ENCODE results near the gene DUXB. TPM values are rescaled to one million over a fixed set of nuclear protein-coding genes. Genes with fewer than 3 reads are reported as not detected.

DUXB gene
- total RNA-seq, 4 donors from 2014 or later, result not detected

DNA sequence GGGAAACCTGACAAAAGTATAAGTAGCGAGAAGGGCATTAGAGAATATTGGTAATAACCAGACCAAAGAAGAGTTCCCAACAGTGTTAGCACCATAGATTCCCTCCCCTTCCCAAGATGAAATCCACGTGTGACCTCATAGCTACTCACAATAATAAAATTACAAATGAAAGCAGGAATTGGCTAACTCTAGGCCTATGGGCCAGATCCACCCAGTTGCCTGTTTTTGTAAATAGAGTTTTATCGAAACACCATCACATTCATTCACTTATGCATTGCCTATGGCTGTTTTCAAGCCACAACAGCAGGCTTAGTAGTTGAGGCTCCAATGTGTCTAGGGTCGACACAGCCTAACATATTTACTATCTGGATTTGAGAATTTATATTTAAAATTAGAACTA, 17.2 kb upstream of the DUXB start:
- no peak for DNase-seq (ENCODE audit: low spot score in 2 of 2)
- no peak for TF ChIP-seq POLR2AphosphoS5 (IDR thresholded peaks at IDR 0.05)
- Histone ChIP-seq H3K27ac (no peak overlapping the region), H3K27me3 (no peaks in the 10 kb centered on the region), H3K9me3 (peaks cover 5% of the 10 kb centered on the region), H3K4me3 (no peak overlapping the region), H3K4me1 (no peaks in the 10 kb centered on the region), H3K36me3 (no peaks in the 10 kb centered on the region)
- WGBS, result 92% methylated on average over 4 of the region's 4 CpGs

DNA sequence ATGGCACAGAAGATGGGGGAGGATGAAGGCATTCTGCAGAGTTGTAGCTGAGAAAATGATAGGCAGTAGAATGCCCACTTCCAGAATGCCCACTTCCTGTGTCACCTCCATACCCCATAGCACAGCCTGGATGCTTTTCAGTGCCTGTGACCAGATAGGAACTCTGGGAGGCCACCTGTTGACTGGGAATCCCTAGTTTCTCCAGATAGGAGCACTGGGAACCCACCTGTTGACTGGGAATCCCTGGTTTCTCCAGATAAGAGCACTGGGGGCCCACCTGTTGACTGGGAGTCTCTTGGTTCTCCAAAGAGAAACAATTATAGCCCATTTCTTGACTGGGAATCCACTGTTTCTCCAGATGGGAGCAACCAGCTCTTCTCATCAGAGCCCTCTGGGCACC, 13.4 kb upstream of the DUXB start:
- Histone ChIP-seq H3K27me3 (no peaks in the 10 kb centered on the region), H3K27ac (no peak overlapping the region), H3K9me3 (peaks cover 17% of the 10 kb centered on the region), H3K36me3 (no peaks in the 10 kb centered on the region), H3K4me1 (no peaks in the 10 kb centered on the region), H3K4me3 (no peak overlapping the region)
- no peak for DNase-seq (ENCODE audit: low spot score in 2 of 2)
- TF ChIP-seq POLR2AphosphoS5 (IDR thresholded peaks at IDR 0.05) (no peak), EP300 (IDR thresholded peaks at IDR 0.05) (no peak), POLR2A (IDR thresholded peaks at IDR 0.05) (no peak)
- TF ChIP-seq, protein P1, sequence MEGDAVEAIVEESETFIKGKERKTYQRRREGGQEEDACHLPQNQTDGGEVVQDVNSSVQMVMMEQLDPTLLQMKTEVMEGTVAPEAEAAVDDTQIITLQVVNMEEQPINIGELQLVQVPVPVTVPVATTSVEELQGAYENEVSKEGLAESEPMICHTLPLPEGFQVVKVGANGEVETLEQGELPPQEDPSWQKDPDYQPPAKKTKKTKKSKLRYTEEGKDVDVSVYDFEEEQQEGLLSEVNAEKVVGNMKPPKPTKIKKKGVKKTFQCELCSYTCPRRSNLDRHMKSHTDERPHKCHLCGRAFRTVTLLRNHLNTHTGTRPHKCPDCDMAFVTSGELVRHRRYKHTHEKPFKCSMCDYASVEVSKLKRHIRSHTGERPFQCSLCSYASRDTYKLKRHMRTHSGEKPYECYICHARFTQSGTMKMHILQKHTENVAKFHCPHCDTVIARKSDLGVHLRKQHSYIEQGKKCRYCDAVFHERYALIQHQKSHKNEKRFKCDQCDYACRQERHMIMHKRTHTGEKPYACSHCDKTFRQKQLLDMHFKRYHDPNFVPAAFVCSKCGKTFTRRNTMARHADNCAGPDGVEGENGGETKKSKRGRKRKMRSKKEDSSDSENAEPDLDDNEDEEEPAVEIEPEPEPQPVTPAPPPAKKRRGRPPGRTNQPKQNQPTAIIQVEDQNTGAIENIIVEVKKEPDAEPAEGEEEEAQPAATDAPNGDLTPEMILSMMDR (IDR thresholded peaks at IDR 0.05), result no peak

DNA sequence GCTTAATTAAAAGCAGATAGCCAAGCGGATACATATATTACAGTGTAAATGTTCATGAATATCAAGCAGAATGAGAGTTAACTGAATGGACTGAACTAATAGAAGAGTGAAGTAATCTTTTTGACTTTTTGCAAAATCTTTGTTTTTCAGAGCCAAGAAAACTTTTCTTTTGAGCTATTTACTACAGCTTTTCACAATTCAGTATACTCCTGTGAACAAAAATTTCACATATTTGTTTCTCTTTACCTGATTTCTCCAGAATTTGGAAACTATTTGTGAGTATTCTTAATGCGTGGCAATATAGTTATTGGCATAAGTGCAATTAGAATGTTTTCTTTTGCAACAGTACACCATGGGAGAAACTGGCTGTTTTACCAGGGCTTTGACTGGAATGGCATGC, 9.1 kb upstream of the DUXB start:
- Histone ChIP-seq H3K9me3 (peaks cover 19% of the 10 kb centered on the region), H3K27me3 (no peaks in the 10 kb centered on the region), H3K4me3 (no peak overlapping the region), H3K27ac (no peak overlapping the region), H3K36me3 (no peaks in the 10 kb centered on the region), H3K4me1 (no peaks in the 10 kb centered on the region)
- TF ChIP-seq POLR2AphosphoS5 (IDR thresholded peaks at IDR 0.05) (no peak), EP300 (IDR thresholded peaks at IDR 0.05) (no peak), POLR2A (IDR thresholded peaks at IDR 0.05) (no peak)
- TF ChIP-seq, protein P1 (IDR thresholded peaks at IDR 0.05), result no peak
- DNase-seq (ENCODE audit: low spot score in 2 of 2), result no peak
- 95% methylated on average over 2 of the region's 2 CpGs for WGBS

DNA sequence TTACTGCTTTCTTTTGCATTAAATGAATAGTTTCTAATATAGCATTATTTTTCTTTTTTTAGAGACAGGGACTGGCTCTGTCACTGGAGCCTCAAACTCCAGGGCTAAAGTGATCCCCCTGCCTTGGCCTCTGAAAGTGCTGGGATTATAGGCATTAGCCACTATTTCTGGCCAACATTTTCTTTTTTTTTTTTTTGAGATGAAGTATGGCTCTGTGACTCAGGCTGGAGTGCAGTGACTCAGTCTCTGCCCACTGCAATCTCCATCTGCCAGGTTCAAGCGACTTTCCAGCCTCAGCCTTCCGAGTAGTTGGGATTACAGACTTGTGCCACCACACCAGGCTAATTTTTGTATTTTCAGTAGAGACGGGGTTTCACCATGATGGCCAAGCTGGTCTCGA, 2.0 kb upstream of the DUXB start:
- no peak for DNase-seq (ENCODE audit: low spot score in 2 of 2)
- no peak overlapping the region for H3K27ac ChIP-seq
- no peak overlapping the region for H3K4me3 ChIP-seq
- no peaks in the 10 kb centered on the region for H3K4me1 ChIP-seq
- 91% methylated on average over 4 of the region's 4 CpGs for WGBS
- TF ChIP-seq POLR2A (IDR thresholded peaks at IDR 0.05) (no peak), EP300 (IDR thresholded peaks at IDR 0.05) (no peak), POLR2AphosphoS5 (IDR thresholded peaks at IDR 0.05) (no peak)
- TF ChIP-seq, protein P1 (IDR thresholded peaks at IDR 0.05), result no peak
- H3K27me3 ChIP-seq, result no peaks in the 10 kb centered on the region
- no peaks in the 10 kb centered on the region for H3K9me3 ChIP-seq
- H3K36me3 ChIP-seq, result no peaks in the 10 kb centered on the region

DNA sequence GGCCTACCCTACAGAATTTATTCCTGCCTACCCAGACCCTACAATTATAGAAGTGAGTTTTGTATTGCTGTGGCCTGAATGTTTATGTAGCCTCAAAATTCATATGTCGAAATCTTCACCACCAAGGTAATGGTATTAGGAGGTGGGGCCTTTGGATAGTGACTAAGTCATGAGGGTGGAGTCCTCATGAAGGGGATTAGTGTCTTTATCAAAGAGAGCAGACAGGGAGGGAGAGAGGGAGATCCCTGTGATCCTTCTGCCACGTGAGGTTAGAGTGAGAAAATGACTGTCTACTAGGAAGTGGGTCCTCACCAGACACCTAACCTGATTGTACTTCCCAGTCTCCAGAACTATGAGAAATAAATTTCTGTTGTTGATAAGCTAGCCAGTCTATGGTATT, 981 bp upstream of the DUXB start:
- DNase-seq (ENCODE audit: low spot score in 2 of 2), result no peak
- no peaks in the 10 kb centered on the region for H3K36me3 ChIP-seq
- no peaks in the 10 kb centered on the region for H3K9me3 ChIP-seq
- no peaks in the 10 kb centered on the region for H3K27me3 ChIP-seq
- TF ChIP-seq POLR2A (IDR thresholded peaks at IDR 0.05) (no peak), POLR2AphosphoS5 (IDR thresholded peaks at IDR 0.05) (no peak), EP300 (IDR thresholded peaks at IDR 0.05) (no peak)
- TF ChIP-seq, protein P1 (IDR thresholded peaks at IDR 0.05), result no peak
- 72% methylated on average over 2 of the region's 2 CpGs for WGBS
- no peak overlapping the region for H3K4me3 ChIP-seq
- H3K4me1 ChIP-seq, result no peaks in the 10 kb centered on the region
- H3K27ac ChIP-seq, result no peak overlapping the region

DNA sequence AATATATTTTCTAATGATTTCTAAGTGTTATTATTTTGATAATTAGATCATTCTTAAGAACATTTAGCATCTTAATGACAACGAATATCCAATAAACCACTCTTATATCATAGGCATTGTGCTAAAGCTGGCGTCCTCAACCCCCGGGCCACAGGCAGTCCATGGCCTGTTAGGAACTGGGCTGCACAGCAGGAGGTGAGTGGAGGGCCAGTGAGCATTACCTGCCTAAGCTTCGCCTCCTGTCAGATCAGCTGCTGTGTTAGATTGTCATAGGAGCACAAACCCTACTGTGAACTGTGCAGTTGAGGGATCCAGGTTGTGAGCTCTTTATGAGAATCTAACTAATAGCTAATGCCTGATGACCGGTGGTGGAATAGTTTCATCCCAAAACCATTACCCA, 3.7 kb downstream of the DUXB start:
- Histone ChIP-seq H3K27me3 (no peaks in the 10 kb centered on the region), H3K9me3 (no peaks in the 10 kb centered on the region), H3K36me3 (no peaks in the 10 kb centered on the region), H3K27ac (no peak overlapping the region), H3K4me3 (no peak overlapping the region), H3K4me1 (no peaks in the 10 kb centered on the region)
- WGBS, result 95% methylated on average over 5 of the region's 5 CpGs
- no peak for DNase-seq (ENCODE audit: low spot score in 2 of 2)
- TF ChIP-seq, protein P1 (IDR thresholded peaks at IDR 0.05), result no peak
- TF ChIP-seq POLR2AphosphoS5 (IDR thresholded peaks at IDR 0.05) (no peak), EP300 (IDR thresholded peaks at IDR 0.05) (no peak), POLR2A (IDR thresholded peaks at IDR 0.05) (no peak)
